ENCODE measurements around the gene NDUFB1. TPM values are rescaled to one million over a fixed set of nuclear protein-coding genes. Genes with fewer than 3 reads are reported as not detected.

The NDUFB1 gene
- total RNA-seq, 4 donors from 2014 or later, result 31.4 to 434 (median 161) TPM

DNA sequence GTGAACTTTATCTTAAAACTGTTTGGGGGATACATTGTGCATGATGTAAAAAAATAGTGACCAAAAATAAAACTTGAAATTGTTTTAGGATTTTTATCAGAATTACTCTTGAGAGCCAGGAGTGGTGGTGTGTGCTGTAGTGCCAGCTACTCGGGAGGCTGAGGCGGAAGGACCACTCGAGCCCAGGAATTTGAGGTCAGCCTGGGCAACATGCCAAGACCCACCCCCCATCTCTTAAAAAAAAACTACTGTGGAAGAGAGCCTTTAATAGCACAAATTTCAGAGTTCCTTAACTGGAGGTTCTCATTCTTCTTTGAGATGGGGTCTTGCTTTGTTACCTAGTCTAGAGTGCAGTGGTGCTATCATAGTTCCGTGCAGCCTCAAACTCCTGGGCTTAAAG is 21.8 kb upstream of the NDUFB1 start:
- 69 to 83% methylated on average over 3 to 4 of the region's 4 CpGs for WGBS, 2 donors (ENCODE audit: low coverage in 1 of 2)
- Histone ChIP-seq H3K4me3 (no peak overlapping the region), H3K9me3 (no peaks in the 10 kb centered on the region), H3K27ac (no peak overlapping the region), H3K4me1 (no peaks in the 10 kb centered on the region), H3K27me3 (no peaks in the 10 kb centered on the region), H3K36me3 (peaks cover 0 to 73% (median 36%) of the 10 kb centered on the region in 4 donors)
- in situ Hi-C loops (cut with MboI; ENCODE audit: low pct_ligation_motif_present in 1 of 4, low pct_unique_long_range_greater_than_20kb in 1 of 4, low sequenced_read_pairs in 3 of 4) (loop anchor here in 3 of 4 donors (25.0 kb wide), 2 partner anchors 319 to 544 kb away; no protein-coding TSS in a partner anchor), intact Hi-C loops (cut with DNase I; ENCODE audit: low total_unique reads) (no loop called here)
- TF ChIP-seq, protein P1, sequence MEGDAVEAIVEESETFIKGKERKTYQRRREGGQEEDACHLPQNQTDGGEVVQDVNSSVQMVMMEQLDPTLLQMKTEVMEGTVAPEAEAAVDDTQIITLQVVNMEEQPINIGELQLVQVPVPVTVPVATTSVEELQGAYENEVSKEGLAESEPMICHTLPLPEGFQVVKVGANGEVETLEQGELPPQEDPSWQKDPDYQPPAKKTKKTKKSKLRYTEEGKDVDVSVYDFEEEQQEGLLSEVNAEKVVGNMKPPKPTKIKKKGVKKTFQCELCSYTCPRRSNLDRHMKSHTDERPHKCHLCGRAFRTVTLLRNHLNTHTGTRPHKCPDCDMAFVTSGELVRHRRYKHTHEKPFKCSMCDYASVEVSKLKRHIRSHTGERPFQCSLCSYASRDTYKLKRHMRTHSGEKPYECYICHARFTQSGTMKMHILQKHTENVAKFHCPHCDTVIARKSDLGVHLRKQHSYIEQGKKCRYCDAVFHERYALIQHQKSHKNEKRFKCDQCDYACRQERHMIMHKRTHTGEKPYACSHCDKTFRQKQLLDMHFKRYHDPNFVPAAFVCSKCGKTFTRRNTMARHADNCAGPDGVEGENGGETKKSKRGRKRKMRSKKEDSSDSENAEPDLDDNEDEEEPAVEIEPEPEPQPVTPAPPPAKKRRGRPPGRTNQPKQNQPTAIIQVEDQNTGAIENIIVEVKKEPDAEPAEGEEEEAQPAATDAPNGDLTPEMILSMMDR (IDR thresholded peaks at IDR 0.05), result no peak
- no peak for TF ChIP-seq EP300 (IDR thresholded peaks at IDR 0.05; ENCODE audit: low read depth)
- no peak for DNase-seq

DNA sequence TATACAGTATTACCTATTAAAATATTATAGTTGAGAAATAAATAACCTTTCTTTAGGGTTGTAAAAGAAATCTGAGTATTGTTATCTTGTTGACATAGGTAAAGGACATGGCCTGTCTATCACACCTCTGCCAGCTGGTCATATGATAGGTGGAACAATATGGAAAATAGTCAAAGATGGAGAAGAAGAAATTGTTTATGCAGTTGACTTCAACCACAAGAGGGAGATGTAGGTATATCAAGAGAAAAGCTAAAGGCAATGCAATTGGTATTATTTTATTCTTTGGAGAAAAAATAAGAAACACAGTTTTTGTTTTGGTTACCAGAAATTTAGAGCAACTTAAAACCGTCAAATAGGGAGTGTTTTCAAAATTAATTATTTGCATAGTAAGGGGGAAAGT is 13.8 kb upstream of the NDUFB1 start:
- peaks cover 0 to 56% (median 23%) of the 10 kb centered on the region in 4 donors for H3K36me3 ChIP-seq
- H3K4me3 ChIP-seq, result no peak overlapping the region
- H3K9me3 ChIP-seq, result no peaks in the 10 kb centered on the region
- in situ Hi-C loops (cut with MboI; ENCODE audit: low pct_ligation_motif_present in 1 of 4, low pct_unique_long_range_greater_than_20kb in 1 of 4, low sequenced_read_pairs in 3 of 4) (loop anchor here (10.0 to 25.0 kb wide), 3 partner anchors 320 to 552 kb away; no protein-coding TSS in a partner anchor), intact Hi-C loops (cut with DNase I; ENCODE audit: low total_unique reads) (no loop called here)
- H3K27ac ChIP-seq, result no peak overlapping the region
- no peaks in the 10 kb centered on the region for H3K4me1 ChIP-seq
- no peak for TF ChIP-seq POLR2AphosphoS5 (IDR thresholded peaks at IDR 0.05)
- TF ChIP-seq, protein P1 (IDR thresholded peaks at IDR 0.05), result peak; percentile 36 to 53 (median 49)
- TF ChIP-seq POLR2A (IDR thresholded peaks at IDR 0.05), result no peak
- no peaks in the 10 kb centered on the region for H3K27me3 ChIP-seq
- WGBS, 2 donors (ENCODE audit: low coverage in 1 of 2), result 50 to 62% methylated on average over 1 of the region's 1 CpG
- no peak for DNase-seq

DNA sequence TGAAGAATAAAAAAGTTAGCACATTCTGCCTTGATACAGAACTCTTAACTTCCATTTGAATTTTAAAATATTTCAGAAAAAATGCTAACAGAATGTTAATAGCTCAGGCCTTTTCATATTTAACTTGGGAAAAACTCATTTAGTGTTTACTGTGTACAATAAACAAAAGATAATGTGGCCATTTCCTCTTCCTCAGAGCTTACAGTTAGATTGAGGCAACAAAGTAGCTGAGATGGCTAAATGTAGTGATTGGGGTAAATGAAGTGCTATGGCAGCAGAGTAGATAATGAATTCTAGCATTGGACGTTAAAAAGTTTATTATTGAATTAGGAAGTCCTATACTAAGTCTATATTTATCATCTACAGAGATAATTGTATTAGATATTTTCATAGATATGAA is 12.9 kb upstream of the NDUFB1 start:
- no peaks in the 10 kb centered on the region for H3K9me3 ChIP-seq
- no peak for TF ChIP-seq POLR2AphosphoS5 (IDR thresholded peaks at IDR 0.05)
- TF ChIP-seq EP300 (IDR thresholded peaks at IDR 0.05; ENCODE audit: low read depth), result no peak
- intact Hi-C loops (cut with DNase I; ENCODE audit: low total_unique reads) (no loop called here), in situ Hi-C loops (cut with MboI; ENCODE audit: low pct_ligation_motif_present in 1 of 4, low pct_unique_long_range_greater_than_20kb in 1 of 4, low sequenced_read_pairs in 3 of 4) (loop anchor here (10.0 to 25.0 kb wide), 3 partner anchors 320 to 553 kb away; no protein-coding TSS in a partner anchor)
- 71 to 72% methylated on average over 1 of the region's 1 CpG for WGBS, 2 donors (ENCODE audit: low coverage in 1 of 2)
- peaks cover 0 to 58% (median 21%) of the 10 kb centered on the region in 4 donors for H3K36me3 ChIP-seq
- H3K27me3 ChIP-seq, result no peaks in the 10 kb centered on the region
- H3K4me3 ChIP-seq, result no peak overlapping the region
- H3K27ac ChIP-seq, result no peak overlapping the region
- no peak for DNase-seq
- H3K4me1 ChIP-seq, result no peaks in the 10 kb centered on the region

DNA sequence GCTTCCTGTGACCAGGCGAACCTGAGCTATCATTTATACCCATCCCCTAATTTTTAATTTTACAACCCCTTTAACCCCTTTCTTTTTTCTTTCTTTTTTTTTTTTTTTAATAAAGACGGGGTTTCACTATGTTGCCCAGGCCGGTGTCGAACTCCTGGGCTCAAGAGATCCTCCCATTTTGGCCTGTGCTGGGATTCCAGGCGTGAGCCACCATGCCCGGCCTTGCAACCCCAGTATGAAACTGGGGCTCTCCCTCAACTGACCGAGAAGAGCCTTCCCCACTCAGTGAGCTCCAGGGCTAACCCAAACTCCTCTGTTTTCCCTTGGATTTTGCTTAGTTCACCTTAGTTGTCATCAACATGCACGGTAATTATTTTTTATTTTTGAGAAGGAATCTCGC is 1.3 kb upstream of the NDUFB1 start:
- Histone ChIP-seq H3K4me1 (peaks cover 10 to 52% (median 17%) of the 10 kb centered on the region in 4 donors), H3K9me3 (no peaks in the 10 kb centered on the region), H3K27me3 (no peaks in the 10 kb centered on the region), H3K27ac (peak overlapping the region; percentile 88 to 97 (median 96)), H3K36me3 (peaks cover 0 to 18% (median 0%) of the 10 kb centered on the region in 4 donors), H3K4me3 (peak overlapping the region; percentile 80 to 97 (median 92))
- WGBS, 2 donors (ENCODE audit: low coverage in 1 of 2), result 31 to 33% methylated on average over 9 of the region's 9 CpGs
- intact Hi-C loops (cut with DNase I; ENCODE audit: low total_unique reads) (no loop called here), in situ Hi-C loops (cut with MboI; ENCODE audit: low pct_ligation_motif_present in 1 of 4, low pct_unique_long_range_greater_than_20kb in 1 of 4, low sequenced_read_pairs in 3 of 4) (no loop called here)
- no peak for TF ChIP-seq EP300 (IDR thresholded peaks at IDR 0.05; ENCODE audit: low read depth)
- TF ChIP-seq, protein P1 (IDR thresholded peaks at IDR 0.05), result no peak
- no peak for TF ChIP-seq POLR2A (IDR thresholded peaks at IDR 0.05)
- TF ChIP-seq POLR2AphosphoS5 (IDR thresholded peaks at IDR 0.05), result no peak
- no peak for DNase-seq

DNA sequence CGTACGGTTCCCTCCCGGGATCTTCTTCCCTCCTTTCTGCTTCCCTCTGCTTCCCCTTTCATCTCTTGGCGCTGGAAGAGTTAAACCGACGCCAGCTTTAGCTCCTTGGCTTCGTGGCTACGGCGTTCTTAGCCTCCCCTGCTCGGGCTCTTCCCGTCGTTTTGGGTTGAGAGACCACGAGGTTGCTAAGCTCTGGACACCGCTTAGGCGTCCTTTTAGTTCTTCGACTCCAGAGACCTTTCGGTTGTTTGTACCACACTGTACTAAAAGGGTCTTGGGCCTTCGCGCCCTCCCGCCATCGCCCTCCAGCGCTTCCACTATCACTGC is 808 bp upstream of the NDUFB1 start:
- 0% methylated on average over 13 to 22 of the region's 22 CpGs for WGBS, 2 donors (ENCODE audit: low coverage in 1 of 2)
- H3K27me3 ChIP-seq, result no peaks in the 10 kb centered on the region
- intact Hi-C loops (cut with DNase I; ENCODE audit: low total_unique reads) (no loop called here), in situ Hi-C loops (cut with MboI; ENCODE audit: low pct_ligation_motif_present in 1 of 4, low pct_unique_long_range_greater_than_20kb in 1 of 4, low sequenced_read_pairs in 3 of 4) (no loop called here)
- peaks cover 0 to 18% (median 0%) of the 10 kb centered on the region in 4 donors for H3K36me3 ChIP-seq
- TF ChIP-seq EP300 (IDR thresholded peaks at IDR 0.05; ENCODE audit: low read depth), result no peak
- no peak for TF ChIP-seq POLR2AphosphoS5 (IDR thresholded peaks at IDR 0.05)
- TF ChIP-seq, protein P1 (IDR thresholded peaks at IDR 0.05), result no peak
- no peak for TF ChIP-seq POLR2A (IDR thresholded peaks at IDR 0.05)
- DNase-seq, result peak; percentile 23
- H3K4me3 ChIP-seq, result peak overlapping the region; percentile 80 to 97 (median 92)
- no peaks in the 10 kb centered on the region for H3K9me3 ChIP-seq
- peak overlapping the region; percentile 88 to 97 (median 96) for H3K27ac ChIP-seq
- H3K4me1 ChIP-seq, result peaks cover 10 to 52% (median 17%) of the 10 kb centered on the region in 4 donors

Data from transverse colon (tissue), 4 donors.